Astrocyte of the spinal cord (primary cell): ENCODE results near the gene PPP1R12B.
"Not testable (repeated sequence)": the region's sequence is repeated elsewhere in the genome, so short reads cannot be mapped to it uniquely, and the experiment has no call there.

Experiments
- DNase-seq: peaks from one replicate; pipeline ENCODE4 v3.0.0; 2011; ENCODE audit warnings: low read depth, low spot score
- H3K4me3 ChIP-seq: 2 replicates; pipeline ENCODE4 v1.5.1; 2011; ENCODE audit warnings: low read depth, mild to moderate bottlenecking, low read length, moderate library complexity
- in situ Hi-C: cut with HindIII; loops from 2 replicates; pipeline ENCODE4 v1.10.0; 2017; ENCODE audit warnings: low sequenced_read_pairs
- TF ChIP-seq, protein P1 (sequence below): IDR thresholded peaks from 2 replicates; pipeline ENCODE4 v1.5.1; 2012; ENCODE audit warnings: low read depth, mild to moderate bottlenecking, low read length, inconsistent platforms

Gene PPP1R12B

DNA sequence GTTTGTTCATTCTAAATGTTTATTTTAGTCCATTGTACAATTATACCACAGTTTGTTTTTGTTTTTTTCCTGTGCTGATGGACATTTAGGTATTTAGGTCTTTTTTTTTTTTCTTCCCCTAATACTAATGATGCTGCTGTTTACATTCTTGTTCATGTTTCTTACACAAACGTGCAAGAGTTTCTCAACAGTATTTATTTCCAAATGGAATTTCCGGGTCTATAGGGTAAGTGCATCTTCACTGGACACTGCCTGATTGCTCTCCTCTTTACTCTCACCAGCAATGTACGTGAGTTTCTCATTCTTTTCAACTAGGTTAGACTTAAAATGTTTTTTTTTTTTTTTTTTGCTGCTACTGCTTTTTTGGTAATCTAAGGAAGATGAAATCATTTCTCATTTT is 122.7 kb downstream of the PPP1R12B start:
- TF ChIP-seq, protein P1, sequence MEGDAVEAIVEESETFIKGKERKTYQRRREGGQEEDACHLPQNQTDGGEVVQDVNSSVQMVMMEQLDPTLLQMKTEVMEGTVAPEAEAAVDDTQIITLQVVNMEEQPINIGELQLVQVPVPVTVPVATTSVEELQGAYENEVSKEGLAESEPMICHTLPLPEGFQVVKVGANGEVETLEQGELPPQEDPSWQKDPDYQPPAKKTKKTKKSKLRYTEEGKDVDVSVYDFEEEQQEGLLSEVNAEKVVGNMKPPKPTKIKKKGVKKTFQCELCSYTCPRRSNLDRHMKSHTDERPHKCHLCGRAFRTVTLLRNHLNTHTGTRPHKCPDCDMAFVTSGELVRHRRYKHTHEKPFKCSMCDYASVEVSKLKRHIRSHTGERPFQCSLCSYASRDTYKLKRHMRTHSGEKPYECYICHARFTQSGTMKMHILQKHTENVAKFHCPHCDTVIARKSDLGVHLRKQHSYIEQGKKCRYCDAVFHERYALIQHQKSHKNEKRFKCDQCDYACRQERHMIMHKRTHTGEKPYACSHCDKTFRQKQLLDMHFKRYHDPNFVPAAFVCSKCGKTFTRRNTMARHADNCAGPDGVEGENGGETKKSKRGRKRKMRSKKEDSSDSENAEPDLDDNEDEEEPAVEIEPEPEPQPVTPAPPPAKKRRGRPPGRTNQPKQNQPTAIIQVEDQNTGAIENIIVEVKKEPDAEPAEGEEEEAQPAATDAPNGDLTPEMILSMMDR, result no peak
- in situ Hi-C loops, result no loop called here
- H3K4me3 ChIP-seq, result no peak overlapping the region
- DNase-seq, result no peak

DNA sequence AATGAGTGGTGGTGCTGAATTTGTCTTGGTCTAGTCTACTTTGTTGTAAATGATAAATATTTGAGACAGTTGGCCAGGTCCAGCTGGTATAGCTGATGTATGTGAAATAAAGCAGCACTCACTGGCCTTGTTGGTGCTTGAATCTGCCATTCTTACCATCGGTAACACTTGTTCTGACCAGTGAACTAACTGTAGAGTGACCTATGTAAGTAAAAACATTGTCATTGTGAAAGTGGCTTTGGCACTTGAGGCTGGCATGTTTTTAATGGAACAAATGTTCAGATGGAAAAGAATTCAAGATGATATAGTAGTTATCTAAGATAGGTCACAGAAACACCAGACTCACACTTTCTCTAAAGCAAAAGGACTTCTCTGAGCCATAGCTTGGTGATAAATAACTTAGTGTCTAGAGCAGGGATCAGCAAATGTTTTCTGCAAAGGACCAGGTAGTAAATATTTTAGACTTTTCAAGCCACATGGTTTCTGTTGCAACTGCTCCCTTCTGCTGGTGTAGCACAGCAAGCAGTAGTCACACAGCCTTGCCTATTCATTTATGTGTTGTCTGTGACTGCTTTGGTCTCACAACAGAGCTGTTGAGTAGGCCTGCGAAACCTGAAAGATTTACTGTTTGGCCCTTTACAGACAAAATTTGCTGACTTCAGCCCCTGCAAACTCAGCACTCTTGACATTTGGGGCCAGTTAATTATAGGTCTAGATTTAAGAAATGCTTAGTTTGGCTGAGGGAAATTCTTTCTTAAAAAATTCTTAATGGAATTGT is 124.0 kb downstream of the PPP1R12B start:
- H3K4me3 ChIP-seq, DNase-seq, in situ Hi-C loops: not testable (repeated sequence)

DNA sequence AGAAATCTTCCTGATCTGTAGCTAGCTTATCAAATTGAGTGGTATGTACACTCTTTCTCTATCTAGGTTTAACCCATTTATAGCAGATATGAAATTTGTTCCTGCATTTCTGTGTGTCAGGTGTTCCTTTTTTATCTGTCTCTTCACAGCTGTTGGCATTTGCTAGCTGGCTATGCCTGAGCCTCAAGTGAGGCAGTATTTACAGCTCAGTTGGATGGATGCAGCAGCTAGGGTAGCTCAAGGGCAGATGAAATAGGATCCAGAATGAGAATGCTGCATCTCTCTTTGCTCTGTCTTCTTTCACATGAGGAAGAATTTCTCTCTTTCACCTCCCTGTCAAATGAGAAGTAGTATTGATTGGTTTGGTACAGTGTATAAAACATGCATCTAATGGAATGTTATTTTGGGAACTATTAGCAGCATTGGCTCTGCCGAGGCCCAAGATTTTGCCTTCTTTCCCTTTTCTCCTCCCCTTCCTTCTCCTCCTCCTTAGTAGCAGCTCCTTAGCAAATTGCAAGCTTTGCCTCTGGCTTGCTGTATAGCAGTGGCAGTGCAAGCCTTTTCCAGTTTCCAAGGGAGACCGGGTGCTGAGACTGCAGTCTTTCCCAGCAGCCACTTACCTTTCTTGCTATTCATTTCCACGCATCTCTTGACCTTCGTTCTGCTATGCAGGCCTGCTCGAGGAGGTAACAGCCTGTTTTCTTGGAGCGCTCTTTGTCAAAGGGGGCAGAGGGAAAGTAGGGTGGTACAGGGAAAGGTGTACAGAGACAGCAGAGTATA is 125.0 kb downstream of the PPP1R12B start:
- DNase-seq, in situ Hi-C loops, H3K4me3 ChIP-seq: not testable (repeated sequence)

DNA sequence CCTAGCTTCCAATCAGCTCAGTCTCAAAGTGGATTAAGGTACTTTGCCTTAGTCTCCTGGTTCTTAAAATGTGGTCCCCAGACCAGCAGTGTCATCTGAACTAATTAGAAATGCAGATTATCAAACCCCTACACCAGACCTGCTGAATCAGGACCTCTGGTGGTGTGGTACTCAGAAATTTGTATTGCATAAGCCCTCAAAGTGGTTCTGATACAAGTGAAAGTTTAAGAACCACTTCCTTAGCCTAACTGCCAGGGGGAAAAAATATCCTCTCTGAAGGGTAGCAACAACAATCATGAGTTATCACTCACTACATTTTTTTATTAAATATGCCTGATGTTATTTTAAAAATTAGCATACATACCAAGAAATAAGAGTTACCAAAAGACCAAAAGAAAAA is 131.2 kb downstream of the PPP1R12B start:
- in situ Hi-C loops, DNase-seq, H3K4me3 ChIP-seq: not testable (repeated sequence)

DNA sequence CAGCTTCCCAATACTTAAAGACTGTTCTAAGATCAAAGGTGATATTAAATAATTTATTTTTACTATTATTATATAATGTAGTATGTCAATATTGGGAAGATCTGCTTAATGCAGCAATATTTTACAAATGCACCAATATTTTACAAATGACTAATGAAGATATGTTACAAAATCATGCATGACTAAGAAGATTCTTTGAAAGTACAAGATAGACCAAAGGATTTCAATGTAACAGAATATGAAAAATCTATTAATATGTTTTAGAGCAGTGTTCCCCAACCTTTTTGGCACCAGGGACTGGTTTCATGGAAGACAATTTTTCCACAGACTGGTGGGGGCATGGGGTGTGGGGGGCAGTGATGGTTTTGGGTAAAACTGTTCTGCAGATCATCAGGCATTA is 132.1 kb downstream of the PPP1R12B start:
- in situ Hi-C loops, H3K4me3 ChIP-seq, DNase-seq: not testable (repeated sequence)

DNA sequence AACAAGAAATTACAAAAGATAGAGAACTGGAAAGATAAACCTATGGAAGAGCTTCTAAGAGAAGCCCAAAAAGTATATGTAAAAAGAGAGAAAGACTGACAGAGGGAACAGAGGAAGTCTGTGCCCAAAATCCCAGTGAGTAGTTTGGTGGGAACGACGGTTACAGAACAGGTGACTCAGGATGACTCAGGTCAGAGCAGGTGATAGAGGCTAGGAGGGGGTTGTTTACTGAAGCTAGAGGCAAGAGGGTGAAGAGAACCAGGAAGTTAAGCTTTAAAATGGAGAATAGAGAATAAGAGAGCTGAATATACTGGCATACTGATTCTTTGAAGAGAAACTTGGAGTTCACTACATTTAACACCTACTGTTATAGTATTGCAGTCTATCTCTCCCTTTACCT is 134.9 kb downstream of the PPP1R12B start:
- in situ Hi-C loops, DNase-seq, H3K4me3 ChIP-seq: not testable (repeated sequence)

DNA sequence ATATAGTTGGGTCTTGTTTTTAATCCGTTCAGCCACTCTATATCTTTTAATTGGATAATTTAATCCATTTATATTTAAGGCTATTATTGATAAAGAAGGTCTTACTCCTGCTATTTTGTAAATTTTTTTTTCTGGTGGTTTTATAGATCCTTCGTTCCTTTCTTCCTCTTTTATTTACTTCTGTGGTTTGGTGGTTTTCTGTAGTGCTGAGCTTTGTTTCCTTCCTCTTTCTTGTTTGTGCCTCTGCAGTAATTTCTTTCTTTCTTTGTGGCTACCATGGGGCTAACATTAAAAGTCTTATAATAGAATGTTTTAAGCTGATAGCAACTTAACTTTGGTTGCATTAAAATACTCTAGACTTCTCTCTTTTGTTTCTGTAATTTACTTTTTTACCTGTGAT is 135.5 kb downstream of the PPP1R12B start:
- in situ Hi-C loops, H3K4me3 ChIP-seq, DNase-seq: not testable (repeated sequence)

DNA sequence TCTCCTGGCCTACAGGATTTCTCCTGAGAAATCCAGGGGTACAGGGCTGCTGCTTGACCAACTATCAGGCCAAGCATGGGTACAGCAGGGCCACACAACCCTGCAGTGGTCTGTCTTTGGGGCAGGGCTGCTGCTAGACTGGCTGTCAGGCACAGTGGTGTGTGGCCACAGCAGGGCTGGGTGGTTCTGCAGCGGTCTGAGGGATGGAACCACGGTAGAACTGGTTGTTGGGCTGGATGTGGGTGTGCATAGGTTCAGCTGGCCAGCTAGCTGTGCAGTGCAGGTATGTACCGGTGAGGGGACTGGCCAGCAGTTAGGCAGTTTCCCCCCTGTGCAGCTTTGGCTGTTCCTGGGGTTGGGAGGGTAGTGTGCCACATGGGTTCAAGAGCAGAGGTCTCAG is 136.3 kb downstream of the PPP1R12B start:
- in situ Hi-C loops, H3K4me3 ChIP-seq, DNase-seq: not testable (repeated sequence)

DNA sequence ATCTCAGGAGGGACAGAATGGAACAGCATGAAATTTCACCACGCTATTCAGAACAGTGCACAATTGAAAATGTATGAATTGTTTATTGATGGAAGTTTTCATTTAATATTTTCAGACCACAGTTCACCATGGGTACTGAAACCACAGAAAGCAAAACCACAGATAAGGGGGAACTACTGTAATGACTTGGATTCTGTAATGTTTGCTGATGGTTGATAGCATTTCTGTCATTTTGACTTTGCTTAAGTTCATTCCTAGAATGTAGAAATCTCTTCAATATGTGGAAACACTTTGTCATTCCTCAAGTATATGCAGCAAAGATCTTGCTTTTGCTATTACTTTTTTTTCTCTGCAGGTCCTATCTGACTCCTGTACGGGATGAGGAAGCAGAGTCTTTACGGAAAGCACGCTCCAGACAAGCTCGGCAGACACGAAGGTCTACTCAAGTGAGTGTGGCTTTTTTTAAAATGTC is 139.7 kb downstream of the PPP1R12B start:
- peak; percentile 10 for DNase-seq
- H3K4me3 ChIP-seq, in situ Hi-C loops: not testable (repeated sequence)

DNA sequence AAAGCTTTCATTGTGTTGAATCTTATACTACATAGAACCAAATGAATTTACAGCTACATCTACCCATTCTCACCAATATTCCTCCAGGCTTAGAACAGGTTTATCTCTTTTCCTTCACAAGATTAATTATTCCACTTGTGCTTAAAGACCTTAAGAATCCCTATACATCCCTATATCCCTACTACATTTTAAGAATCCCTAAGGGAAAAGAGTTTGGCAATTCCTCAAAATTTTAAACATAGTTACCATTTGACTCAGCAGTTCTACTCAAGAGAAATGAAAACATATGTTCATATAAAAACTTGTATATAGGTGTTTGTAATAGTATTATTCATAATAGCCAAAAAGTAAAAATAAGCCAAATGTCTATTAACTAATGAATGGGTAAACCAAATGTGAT is 140.6 kb downstream of the PPP1R12B start:
- in situ Hi-C loops, DNase-seq, H3K4me3 ChIP-seq: not testable (repeated sequence)

DNA sequence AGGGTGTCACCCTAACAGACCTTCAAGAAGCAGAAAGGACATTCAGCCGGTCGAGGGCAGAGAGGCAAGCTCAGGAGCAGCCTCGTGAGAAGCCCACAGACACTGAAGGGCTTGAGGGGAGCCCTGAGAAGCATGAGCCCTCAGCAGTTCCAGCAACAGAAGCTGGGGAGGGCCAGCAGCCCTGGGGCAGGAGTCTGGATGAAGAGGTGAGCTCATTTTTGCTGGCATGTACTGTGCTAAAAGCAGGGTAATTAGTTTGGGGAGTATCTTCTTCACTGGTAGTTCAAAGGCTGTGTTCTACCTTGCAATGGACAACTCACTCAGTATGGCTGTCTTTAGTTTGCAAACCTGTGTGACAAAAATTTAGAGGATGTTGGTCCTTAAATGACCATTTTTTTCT is 144.6 kb downstream of the PPP1R12B start:
- DNase-seq, H3K4me3 ChIP-seq, in situ Hi-C loops: not testable (repeated sequence)

DNA sequence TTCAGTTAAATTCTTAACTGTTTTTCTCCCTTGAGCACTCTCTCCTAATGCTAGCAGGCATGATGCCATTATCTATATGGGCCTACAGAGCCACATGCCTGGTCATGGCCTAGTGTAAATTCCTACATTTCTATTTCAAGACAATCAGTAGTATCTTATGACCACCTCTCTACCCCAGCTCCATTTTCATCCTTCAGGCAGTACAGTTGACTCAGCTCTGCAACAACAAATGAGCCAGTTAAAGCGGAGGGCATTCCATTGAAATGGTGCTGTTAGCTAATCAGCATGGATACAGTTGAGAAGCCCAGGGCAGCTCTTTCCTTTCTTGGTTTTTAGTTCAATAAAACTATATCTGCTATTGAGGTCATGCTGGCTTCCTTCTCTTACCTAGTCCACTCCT is 150.0 kb downstream of the PPP1R12B start:
- in situ Hi-C loops, result no loop called here
- TF ChIP-seq, protein P1, result no peak
- no peak for DNase-seq
- H3K4me3 ChIP-seq, result no peak overlapping the region

DNA sequence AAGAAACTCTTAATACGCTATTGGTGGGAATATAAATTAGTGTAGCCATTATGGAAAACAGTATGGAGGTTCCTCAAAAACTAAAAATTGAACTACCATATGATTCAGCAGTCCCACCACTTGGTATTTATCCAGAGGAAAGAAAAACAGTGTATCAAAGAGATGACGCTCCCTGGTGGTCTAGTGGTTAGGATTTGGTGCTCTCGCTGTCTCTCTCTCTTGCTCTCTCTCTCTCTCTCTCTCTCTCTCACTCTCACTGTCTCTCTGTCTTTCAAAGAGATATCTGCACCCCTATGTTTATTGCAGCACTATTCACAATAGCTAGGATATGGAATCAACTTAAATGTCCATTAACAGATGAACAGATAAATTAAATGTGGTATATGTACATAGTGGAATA is 151.5 kb downstream of the PPP1R12B start:
- DNase-seq, H3K4me3 ChIP-seq, in situ Hi-C loops: not testable (repeated sequence)
